OCI-LY3 (cell line): Measurements from ENCODE around the gene HECTD1.

Experiments used
- H2AFZ ChIP-seq: fragments of 200-600, 300-600 bp; shearing (Covaris generic); 2 replicates; pipeline ENCODE4 v1.6.0; 2014; ENCODE audit warnings: antibody characterized with exemption, low read depth, low read length
- H3K27ac ChIP-seq: fragments of 200-600, 300-600 bp; sonication (generic); 2 replicates; pipeline ENCODE4 v1.5.1; 2014; ENCODE audit warnings: mild to moderate bottlenecking, low read length, moderate library complexity, mixed read lengths
- H3K27me3 ChIP-seq: fragments of 200-600, 300-600 bp; sonication (generic); 2 replicates; pipeline ENCODE4 v1.6.1; 2014; ENCODE audit warnings: low read depth, low read length, mixed read lengths
- H3K36me3 ChIP-seq: fragments of 200-600, 300-600 bp; sonication (generic); replicated peaks from 2 replicates; pipeline ENCODE3; 2014; ENCODE audit warnings: low read depth, low read length, mixed read lengths
- H3K4me1 ChIP-seq: fragments of 300-600, 200-600 bp; sonication (generic); 2 replicates; pipeline ENCODE4 v1.6.1; 2014; ENCODE audit warnings: low read length, mixed read lengths
- H3K4me2 ChIP-seq: fragments of 200-600, 300-600 bp; sonication (generic); 2 replicates; pipeline ENCODE4 v1.6.1; 2014; ENCODE audit warnings: low read length, mixed read lengths
- H3K4me3 ChIP-seq: fragments of 300-600, 200-600 bp; sonication (generic); 2 replicates; pipeline ENCODE4 v1.5.1; 2014; ENCODE audit warnings: antibody characterized with exemption, mild to moderate bottlenecking, low read length, moderate library complexity
- H3K79me2 ChIP-seq: fragments of 300-600, 200-600 bp; shearing (Covaris generic); 2 replicates; pipeline ENCODE4 v1.6.1; 2014; ENCODE audit warnings: mild to moderate bottlenecking, low read length, mixed read lengths
- H3K9ac ChIP-seq: fragments of 300-600, 200-600 bp; shearing (Covaris generic); 2 replicates; pipeline ENCODE4 v1.6.0; 2014; ENCODE audit warnings: mild to moderate bottlenecking, low read length, moderate library complexity
- H3K9me3 ChIP-seq: fragments of 200-600, 300-600 bp; shearing (Covaris generic); 2 replicates; pipeline ENCODE4 v1.6.1; 2014; ENCODE audit warnings: low read length, mixed read lengths; ENCODE audit not compliant: insufficient read depth
- H4K20me1 ChIP-seq: fragments of 200-600, 300-600 bp; sonication (generic); 2 replicates; pipeline ENCODE4 v1.6.1; 2016; ENCODE audit warnings: low read length, mixed read lengths; ENCODE audit not compliant: insufficient read depth
- CTCF ChIP-seq: fragments of 200-600, 300-600 bp; sonication (generic); IDR thresholded peaks from 2 replicates; pipeline ENCODE4 v1.5.1; 2014; ENCODE audit warnings: antibody characterized with exemption, low read length, low read depth
- EZH2phosphoT487 ChIP-seq: fragments of 200-600 bp; shearing (Covaris generic); IDR thresholded peaks from 2 replicates; pipeline ENCODE4 v1.6.1; 2018; ENCODE audit warnings: antibody characterized with exemption, mixed run types, low read depth

HECTD1 gene

GRCh38 chr14:31172084-31172483, 35.5 kb downstream of the HECTD1 start:
- H4K20me1 ChIP-seq, result no peaks in the 10 kb centered on the region
- H3K4me3 ChIP-seq, result no peak overlapping the region
- no peak overlapping the region for H3K9ac ChIP-seq
- H3K27me3 ChIP-seq, result no peaks in the 10 kb centered on the region
- H3K27ac ChIP-seq, result no peak overlapping the region
- peaks cover 32% of the 10 kb centered on the region for H3K36me3 ChIP-seq
- no peak overlapping the region for H2AFZ ChIP-seq
- no peak for TF ChIP-seq CTCF
- no peak for TF ChIP-seq EZH2phosphoT487
- no peak overlapping the region for H3K4me2 ChIP-seq
- no peaks in the 10 kb centered on the region for H3K9me3 ChIP-seq
- H3K79me2 ChIP-seq, result no peaks in the 10 kb centered on the region
- no peaks in the 10 kb centered on the region for H3K4me1 ChIP-seq

- Histone ChIP-seq H3K27ac (no peak overlapping the region), H3K27me3 (no peaks in the 10 kb centered on the region), H3K4me3 (no peak overlapping the region), H3K9me3 (no peaks in the 10 kb centered on the region), H3K9ac (no peak overlapping the region), H3K79me2 (no peaks in the 10 kb centered on the region), H3K4me1 (no peaks in the 10 kb centered on the region), H3K36me3 (peaks cover 35% of the 10 kb centered on the region), H3K4me2 (no peak overlapping the region), H4K20me1 (no peaks in the 10 kb centered on the region), H2AFZ (no peak overlapping the region)
- no peak for TF ChIP-seq EZH2phosphoT487
- no peak for TF ChIP-seq CTCF
Measured at GRCh38 chr14:31170411-31170810, 37.2 kb downstream of the HECTD1 start.

GRCh38 chr14:31169877-31170276, 37.7 kb downstream of the HECTD1 start:
- Histone ChIP-seq H3K4me1 (no peaks in the 10 kb centered on the region), H3K36me3 (peaks cover 35% of the 10 kb centered on the region), H4K20me1 (no peaks in the 10 kb centered on the region), H3K9ac (no peak overlapping the region), H2AFZ (no peak overlapping the region), H3K79me2 (no peaks in the 10 kb centered on the region), H3K27ac (no peak overlapping the region), H3K4me2 (no peak overlapping the region), H3K4me3 (no peak overlapping the region), H3K9me3 (no peaks in the 10 kb centered on the region), H3K27me3 (no peaks in the 10 kb centered on the region)
- no peak for TF ChIP-seq CTCF
- no peak for TF ChIP-seq EZH2phosphoT487

GRCh38 chr14:31167032-31167431, 40.6 kb downstream of the HECTD1 start:
- no peak overlapping the region for H3K9ac ChIP-seq
- H3K4me1 ChIP-seq, result no peaks in the 10 kb centered on the region
- H3K36me3 ChIP-seq, result peaks cover 31% of the 10 kb centered on the region

More at GRCh38 chr14:31167032-31167431, 40.6 kb downstream of the HECTD1 start:
- H3K79me2 ChIP-seq, result no peaks in the 10 kb centered on the region
- no peak overlapping the region for H3K4me3 ChIP-seq
- H3K9me3 ChIP-seq, result no peaks in the 10 kb centered on the region
- TF ChIP-seq EZH2phosphoT487, result no peak
- no peak for TF ChIP-seq CTCF
- H3K27me3 ChIP-seq, result no peaks in the 10 kb centered on the region
- H3K27ac ChIP-seq, result no peak overlapping the region
- H3K4me2 ChIP-seq, result no peak overlapping the region
- no peaks in the 10 kb centered on the region for H4K20me1 ChIP-seq
- no peak overlapping the region for H2AFZ ChIP-seq
